ENCODE measurements around the gene NPHS1.
A peak's percentile ranks its signal among the peaks of the same experiment; 100 is the strongest.

NPHS1 gene

GRCh38 chr19:35883882-35884281 lies 31.6 kb upstream of the NPHS1 start:
- H3K27me3 ChIP-seq (ENCODE audit: insufficient read depth, low read length, poor library complexity, severe bottlenecking), result no peaks in the 10 kb centered on the region
- no peaks in the 10 kb centered on the region for H3K9me2 ChIP-seq (replicated peaks; ENCODE audit: low read depth, low read length)
- no peak for TF ChIP-seq CTCF (conservative IDR thresholded peaks at IDR 0.05; ENCODE audit: low read length)
- peaks cover 11% of the 10 kb centered on the region; the same call in 1 of the 2 replicates for H3K36me3 ChIP-seq (ENCODE audit: insufficient read depth, low read length)
- H3K4me2 ChIP-seq (ENCODE audit: low read depth, low read length, poor library complexity, severe bottlenecking), result no peak overlapping the region
- H3K9me3 ChIP-seq (ENCODE audit: insufficient read depth, low read depth, low read length), result no peaks in the 10 kb centered on the region
- H2AFZ ChIP-seq (ENCODE audit: low read length), result no peak overlapping the region
- H3K9ac ChIP-seq (ENCODE audit: low read depth, low read length, poor library complexity, severe bottlenecking), result no peak overlapping the region
- H4K20me1 ChIP-seq (ENCODE audit: insufficient read depth, low read length, poor library complexity, severe bottlenecking), result peaks cover 2% of the 10 kb centered on the region
- H3K4me1 ChIP-seq (ENCODE audit: insufficient read depth, low read length, poor library complexity, severe bottlenecking), result no peaks in the 10 kb centered on the region
- no peaks in the 10 kb centered on the region for H3F3A ChIP-seq (ENCODE audit: low read depth)
- no peaks in the 10 kb centered on the region for H3K79me2 ChIP-seq (ENCODE audit: insufficient read depth, low read length)
- no peak overlapping the region for H3K4me3 ChIP-seq (ENCODE audit: low read length, poor library complexity, severe bottlenecking)

- Histone ChIP-seq H3K4me3 (ENCODE audit: low read length, poor library complexity, severe bottlenecking) (no peak overlapping the region), H3K4me2 (ENCODE audit: low read depth, low read length, poor library complexity, severe bottlenecking) (no peak overlapping the region), H3K9me3 (ENCODE audit: insufficient read depth, low read depth, low read length) (no peaks in the 10 kb centered on the region), H3K36me3 (ENCODE audit: insufficient read depth, low read length) (no peaks in the 10 kb centered on the region), H3K9me2 (replicated peaks; ENCODE audit: low read depth, low read length) (no peaks in the 10 kb centered on the region), H3K4me1 (ENCODE audit: insufficient read depth, low read length, poor library complexity, severe bottlenecking) (no peaks in the 10 kb centered on the region), H3K79me2 (ENCODE audit: insufficient read depth, low read length) (no peaks in the 10 kb centered on the region), H3K27me3 (ENCODE audit: insufficient read depth, low read length, poor library complexity, severe bottlenecking) (no peaks in the 10 kb centered on the region), H4K20me1 (ENCODE audit: insufficient read depth, low read length, poor library complexity, severe bottlenecking) (peaks cover 2% of the 10 kb centered on the region), H3F3A (ENCODE audit: low read depth) (no peaks in the 10 kb centered on the region), H3K9ac (ENCODE audit: low read depth, low read length, poor library complexity, severe bottlenecking) (no peak overlapping the region), H2AFZ (ENCODE audit: low read length) (no peak overlapping the region)
- TF ChIP-seq CTCF (conservative IDR thresholded peaks at IDR 0.05; ENCODE audit: low read length) (peak; percentile 59), EZH2phosphoT487 (IDR thresholded peaks at IDR 0.05; ENCODE audit: borderline replicate concordance) (no peak)
Observed at GRCh38 chr19:35882114-35882832, 30.0 kb upstream of the NPHS1 start.

GRCh38 chr19:35879770-35880317 lies 27.5 kb upstream of the NPHS1 start:
- Histone ChIP-seq H2AFZ (ENCODE audit: low read length) (no peak overlapping the region), H3K79me2 (ENCODE audit: insufficient read depth, low read length) (no peaks in the 10 kb centered on the region), H3K9me2 (replicated peaks; ENCODE audit: low read depth, low read length) (no peaks in the 10 kb centered on the region), H4K20me1 (ENCODE audit: insufficient read depth, low read length, poor library complexity, severe bottlenecking) (peaks cover 2% of the 10 kb centered on the region), H3K36me3 (ENCODE audit: insufficient read depth, low read length) (no peaks in the 10 kb centered on the region), H3F3A (ENCODE audit: low read depth) (no peaks in the 10 kb centered on the region), H3K4me1 (ENCODE audit: insufficient read depth, low read length, poor library complexity, severe bottlenecking) (no peaks in the 10 kb centered on the region), H3K27me3 (ENCODE audit: insufficient read depth, low read length, poor library complexity, severe bottlenecking) (no peaks in the 10 kb centered on the region), H3K4me3 (ENCODE audit: low read length, poor library complexity, severe bottlenecking) (no peak overlapping the region), H3K9me3 (ENCODE audit: insufficient read depth, low read depth, low read length) (no peaks in the 10 kb centered on the region), H3K4me2 (ENCODE audit: low read depth, low read length, poor library complexity, severe bottlenecking) (no peak overlapping the region), H3K9ac (ENCODE audit: low read depth, low read length, poor library complexity, severe bottlenecking) (no peak overlapping the region)
- TF ChIP-seq CTCF (conservative IDR thresholded peaks at IDR 0.05; ENCODE audit: low read length) (no peak), EZH2phosphoT487 (IDR thresholded peaks at IDR 0.05; ENCODE audit: borderline replicate concordance) (no peak)

Data from Loucy (cell line).